Measurements from ENCODE around the gene WDR55.
"Not testable (repeated sequence)": the region's sequence is repeated elsewhere in the genome, so short reads cannot be mapped to it uniquely, and the experiment has no call there.

Gene WDR55

GRCh38 chr5:140664359-140665119, at the start of gene WDR55:
Gene WDR55, plus strand, starts transcription at chr5:140664904. Its CDS starts 9 bp downstream, at chr5:140664913.
- no peaks in the 10 kb centered on the region for H3K27me3 ChIP-seq (ENCODE audit: insufficient read depth, low read depth, severe bottlenecking)
- H3K36me3 ChIP-seq = peaks cover 65% of the 10 kb centered on the region
- TF ChIP-seq, protein P1, sequence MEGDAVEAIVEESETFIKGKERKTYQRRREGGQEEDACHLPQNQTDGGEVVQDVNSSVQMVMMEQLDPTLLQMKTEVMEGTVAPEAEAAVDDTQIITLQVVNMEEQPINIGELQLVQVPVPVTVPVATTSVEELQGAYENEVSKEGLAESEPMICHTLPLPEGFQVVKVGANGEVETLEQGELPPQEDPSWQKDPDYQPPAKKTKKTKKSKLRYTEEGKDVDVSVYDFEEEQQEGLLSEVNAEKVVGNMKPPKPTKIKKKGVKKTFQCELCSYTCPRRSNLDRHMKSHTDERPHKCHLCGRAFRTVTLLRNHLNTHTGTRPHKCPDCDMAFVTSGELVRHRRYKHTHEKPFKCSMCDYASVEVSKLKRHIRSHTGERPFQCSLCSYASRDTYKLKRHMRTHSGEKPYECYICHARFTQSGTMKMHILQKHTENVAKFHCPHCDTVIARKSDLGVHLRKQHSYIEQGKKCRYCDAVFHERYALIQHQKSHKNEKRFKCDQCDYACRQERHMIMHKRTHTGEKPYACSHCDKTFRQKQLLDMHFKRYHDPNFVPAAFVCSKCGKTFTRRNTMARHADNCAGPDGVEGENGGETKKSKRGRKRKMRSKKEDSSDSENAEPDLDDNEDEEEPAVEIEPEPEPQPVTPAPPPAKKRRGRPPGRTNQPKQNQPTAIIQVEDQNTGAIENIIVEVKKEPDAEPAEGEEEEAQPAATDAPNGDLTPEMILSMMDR (IDR thresholded peaks at IDR 0.05; ENCODE audit: low read depth, low read length) = no peak
- DNase-seq = peak; percentile 98
- H3K4me3 ChIP-seq (ENCODE audit: low read depth, low read length) = peak within 1 kb of the TSS; percentile 94
- H3K27ac ChIP-seq = peak within 1 kb of the TSS; percentile 86
- no peaks in the 10 kb centered on the region for H3K9me3 ChIP-seq (ENCODE audit: severe bottlenecking)

GRCh38 chr5:140622301-140622700, 42.4 kb upstream of the WDR55 start:
- H3K27ac ChIP-seq = no peak overlapping the region
- peaks cover 3% of the 10 kb centered on the region for H3K9me3 ChIP-seq (ENCODE audit: severe bottlenecking)
- DNase-seq = no peak
- H3K4me3 ChIP-seq (ENCODE audit: low read depth, low read length) = no peak overlapping the region
- no peaks in the 10 kb centered on the region for H3K36me3 ChIP-seq
- TF ChIP-seq, protein P1 (IDR thresholded peaks at IDR 0.05; ENCODE audit: low read depth, low read length) = no peak
- H3K27me3 ChIP-seq (ENCODE audit: insufficient read depth, low read depth, severe bottlenecking) = no peaks in the 10 kb centered on the region

GRCh38 chr5:140623061-140623460, 41.6 kb upstream of the WDR55 start:
- H3K27me3 ChIP-seq (ENCODE audit: insufficient read depth, low read depth, severe bottlenecking); H3K27ac ChIP-seq; DNase-seq; H3K9me3 ChIP-seq (ENCODE audit: severe bottlenecking); H3K36me3 ChIP-seq; H3K4me3 ChIP-seq (ENCODE audit: low read depth, low read length): not testable (repeated sequence)

- DNase-seq; H3K27me3 ChIP-seq (ENCODE audit: insufficient read depth, low read depth, severe bottlenecking); H3K27ac ChIP-seq; H3K9me3 ChIP-seq (ENCODE audit: severe bottlenecking); H3K36me3 ChIP-seq; H3K4me3 ChIP-seq (ENCODE audit: low read depth, low read length): not testable (repeated sequence)
These were observed 39.8 kb upstream of the WDR55 start for GRCh38 chr5:140624886-140625285.

GRCh38 chr5:140627972-140628371, 36.7 kb upstream of the WDR55 start:
- Histone ChIP-seq H3K36me3 (no peaks in the 10 kb centered on the region), H3K9me3 (ENCODE audit: severe bottlenecking) (no peaks in the 10 kb centered on the region), H3K4me3 (ENCODE audit: low read depth, low read length) (no peak overlapping the region), H3K27me3 (ENCODE audit: insufficient read depth, low read depth, severe bottlenecking) (no peaks in the 10 kb centered on the region), H3K27ac (no peak overlapping the region)
- TF ChIP-seq, protein P1 (IDR thresholded peaks at IDR 0.05; ENCODE audit: low read depth, low read length) = no peak
- DNase-seq = no peak

GRCh38 chr5:140628711-140629110, 36.0 kb upstream of the WDR55 start:
- Histone ChIP-seq H3K9me3 (ENCODE audit: severe bottlenecking) (no peaks in the 10 kb centered on the region), H3K27ac (no peak overlapping the region), H3K36me3 (no peaks in the 10 kb centered on the region), H3K27me3 (ENCODE audit: insufficient read depth, low read depth, severe bottlenecking) (no peaks in the 10 kb centered on the region), H3K4me3 (ENCODE audit: low read depth, low read length) (no peak overlapping the region)
- TF ChIP-seq, protein P1 (IDR thresholded peaks at IDR 0.05; ENCODE audit: low read depth, low read length) = no peak
- no peak for DNase-seq

Measured in WERI-Rb-1 (cell line).